Stimulated activated naive CD4-positive, alpha-beta T cell treated with Interleukin-2 at 50 U/mL for 16 hours (primary cell): ENCODE results near the gene NKTR.

ENCODE experiments used
- DNase-seq: peaks from one replicate; lab custom pipeline; 2025; lab: John Stamatoyannopoulos, UW

NKTR gene

DNA sequence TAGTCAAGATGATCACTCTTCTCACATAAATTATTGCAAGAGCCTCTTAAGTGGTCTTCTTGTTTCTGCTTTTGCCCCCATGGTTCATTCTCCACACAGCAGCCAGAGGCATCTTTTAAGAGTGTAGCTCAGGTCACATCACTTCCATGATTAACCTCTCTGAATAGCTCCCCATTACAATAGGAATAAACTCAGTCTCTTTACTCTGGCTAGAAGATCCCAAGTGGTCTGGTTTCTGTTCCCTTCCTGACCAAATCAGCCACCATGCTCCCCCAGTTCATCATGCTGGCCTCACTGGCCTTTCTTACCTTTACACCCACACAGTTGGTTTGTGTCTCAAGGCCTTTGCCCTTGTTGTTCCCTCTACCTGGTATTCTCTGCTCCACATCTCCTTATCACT, 93.9 kb downstream of the NKTR start:
- no peak for DNase-seq

GRCh38 chr3:42696356-42697288, 96.1 kb downstream of the NKTR start:
- no peak for DNase-seq

DNA sequence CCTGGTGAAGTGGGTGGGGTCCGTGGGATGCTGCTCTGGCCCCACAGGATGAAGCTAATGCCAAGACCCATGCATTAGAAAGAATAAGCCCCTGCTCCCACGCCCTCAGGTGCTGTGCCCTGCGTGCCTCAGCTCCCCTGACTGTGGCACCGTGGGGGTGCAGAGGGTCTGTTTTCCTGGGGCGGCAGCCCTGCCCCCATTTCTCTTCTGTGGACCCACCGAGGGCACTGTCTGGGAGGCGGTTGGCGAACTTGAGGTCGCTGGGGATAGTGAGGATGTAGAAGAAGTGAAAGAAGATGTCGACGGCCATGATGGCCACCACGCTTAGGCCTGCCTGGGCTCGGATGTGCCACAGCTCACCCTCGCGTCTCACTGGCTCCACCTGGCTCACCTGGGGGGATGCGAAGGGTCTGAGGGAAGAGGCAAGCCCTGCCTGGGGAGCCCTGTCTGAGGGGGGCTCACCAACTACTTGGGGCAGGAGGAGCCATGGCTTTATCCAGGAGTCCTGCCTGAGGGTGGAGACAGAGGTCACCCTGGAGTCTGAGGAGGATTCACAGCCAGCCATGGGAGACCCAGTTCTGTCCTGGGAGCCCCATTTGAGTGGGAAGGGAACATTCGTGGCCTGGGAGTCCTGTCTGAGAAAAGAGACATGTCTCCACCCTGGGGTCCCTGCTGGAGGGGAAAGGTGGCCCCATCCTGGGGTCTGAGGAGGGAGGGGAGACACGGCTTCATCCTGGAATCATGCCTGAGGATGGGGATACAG, 97.0 kb downstream of the NKTR start:
- no peak for DNase-seq
